Liver (tissue), 3 donors: ENCODE measurements around the gene SPATA32.

Experiments
- ATF3 ChIP-seq: IDR thresholded peaks from 2 replicates; pipeline ENCODE4 v1.6.1; 2016; ENCODE audit warnings: antibody characterized with exemption
- CTCF ChIP-seq: fragments of 150-350 bp; IDR thresholded peaks from 2 replicates; pipeline ENCODE4 v1.5.1; 2017; ENCODE audit warnings: improper control_type of control experiment, low read depth, low read length; ENCODE audit not compliant: missing input control
- GABPA ChIP-seq, 2 donors: IDR thresholded peaks in 1 of 2; conservative IDR thresholded peaks in 1 of 2; 2 replicates each; pipeline ENCODE4 v1.6.1; 2016; ENCODE audit warnings: antibody characterized with exemption in 2 of 2, mild to moderate bottlenecking in 1 of 2, moderate library complexity in 1 of 2
- JUND ChIP-seq, 2 donors: IDR thresholded peaks; 2 replicates each; pipeline ENCODE4 v1.6.1; 2016; ENCODE audit warnings: antibody characterized with exemption in 2 of 2
- MAX ChIP-seq: IDR thresholded peaks from 2 replicates; pipeline ENCODE4 v1.6.1; 2016; ENCODE audit warnings: antibody characterized with exemption
- RXRA ChIP-seq, 2 donors: IDR thresholded peaks; 2 replicates each; pipeline ENCODE4 v1.6.1; 2017 to 2018; ENCODE audit warnings: antibody characterized with exemption in 2 of 2, mild to moderate bottlenecking in 1 of 2
- SP1 ChIP-seq: IDR thresholded peaks from 2 replicates; pipeline ENCODE4 v1.6.1; 2018; ENCODE audit warnings: antibody characterized with exemption, mild to moderate bottlenecking
- TAF1 ChIP-seq: conservative IDR thresholded peaks from 2 replicates; pipeline ENCODE4 v1.6.1; 2016; ENCODE audit warnings: antibody characterized with exemption, mild to moderate bottlenecking
- YY1 ChIP-seq: IDR thresholded peaks from 2 replicates; pipeline ENCODE4 v1.6.1; 2016; ENCODE audit warnings: antibody characterized with exemption, mild to moderate bottlenecking
- TF ChIP-seq, protein P1 (sequence below): IDR thresholded peaks from 2 replicates; pipeline ENCODE4 v1.6.1; 2016; ENCODE audit warnings: antibody characterized with exemption
- TF ChIP-seq, protein P2 (sequence below): IDR thresholded peaks from 2 replicates; pipeline ENCODE4 v1.6.1; 2016; ENCODE audit warnings: antibody characterized with exemption, mild to moderate bottlenecking
- donor health status: healthy.
- donor health status: healthy.

GRCh38 chr17:45238155-45238774 lies 23.6 kb downstream of the SPATA32 start:
- no peak for TF ChIP-seq CTCF
- TF ChIP-seq TAF1 = no peak
- TF ChIP-seq, protein P1, sequence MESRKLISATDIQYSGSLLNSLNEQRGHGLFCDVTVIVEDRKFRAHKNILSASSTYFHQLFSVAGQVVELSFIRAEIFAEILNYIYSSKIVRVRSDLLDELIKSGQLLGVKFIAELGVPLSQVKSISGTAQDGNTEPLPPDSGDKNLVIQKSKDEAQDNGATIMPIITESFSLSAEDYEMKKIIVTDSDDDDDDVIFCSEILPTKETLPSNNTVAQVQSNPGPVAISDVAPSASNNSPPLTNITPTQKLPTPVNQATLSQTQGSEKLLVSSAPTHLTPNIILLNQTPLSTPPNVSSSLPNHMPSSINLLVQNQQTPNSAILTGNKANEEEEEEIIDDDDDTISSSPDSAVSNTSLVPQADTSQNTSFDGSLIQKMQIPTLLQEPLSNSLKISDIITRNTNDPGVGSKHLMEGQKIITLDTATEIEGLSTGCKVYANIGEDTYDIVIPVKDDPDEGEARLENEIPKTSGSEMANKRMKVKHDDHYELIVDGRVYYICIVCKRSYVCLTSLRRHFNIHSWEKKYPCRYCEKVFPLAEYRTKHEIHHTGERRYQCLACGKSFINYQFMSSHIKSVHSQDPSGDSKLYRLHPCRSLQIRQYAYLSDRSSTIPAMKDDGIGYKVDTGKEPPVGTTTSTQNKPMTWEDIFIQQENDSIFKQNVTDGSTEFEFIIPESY = no peak
- TF ChIP-seq SP1 = no peak
- TF ChIP-seq RXRA (IDR thresholded peaks at IDR 0.05) = no peak
- no peak for TF ChIP-seq ATF3
- no peak for TF ChIP-seq MAX
- no peak for TF ChIP-seq YY1
- TF ChIP-seq, protein P2, sequence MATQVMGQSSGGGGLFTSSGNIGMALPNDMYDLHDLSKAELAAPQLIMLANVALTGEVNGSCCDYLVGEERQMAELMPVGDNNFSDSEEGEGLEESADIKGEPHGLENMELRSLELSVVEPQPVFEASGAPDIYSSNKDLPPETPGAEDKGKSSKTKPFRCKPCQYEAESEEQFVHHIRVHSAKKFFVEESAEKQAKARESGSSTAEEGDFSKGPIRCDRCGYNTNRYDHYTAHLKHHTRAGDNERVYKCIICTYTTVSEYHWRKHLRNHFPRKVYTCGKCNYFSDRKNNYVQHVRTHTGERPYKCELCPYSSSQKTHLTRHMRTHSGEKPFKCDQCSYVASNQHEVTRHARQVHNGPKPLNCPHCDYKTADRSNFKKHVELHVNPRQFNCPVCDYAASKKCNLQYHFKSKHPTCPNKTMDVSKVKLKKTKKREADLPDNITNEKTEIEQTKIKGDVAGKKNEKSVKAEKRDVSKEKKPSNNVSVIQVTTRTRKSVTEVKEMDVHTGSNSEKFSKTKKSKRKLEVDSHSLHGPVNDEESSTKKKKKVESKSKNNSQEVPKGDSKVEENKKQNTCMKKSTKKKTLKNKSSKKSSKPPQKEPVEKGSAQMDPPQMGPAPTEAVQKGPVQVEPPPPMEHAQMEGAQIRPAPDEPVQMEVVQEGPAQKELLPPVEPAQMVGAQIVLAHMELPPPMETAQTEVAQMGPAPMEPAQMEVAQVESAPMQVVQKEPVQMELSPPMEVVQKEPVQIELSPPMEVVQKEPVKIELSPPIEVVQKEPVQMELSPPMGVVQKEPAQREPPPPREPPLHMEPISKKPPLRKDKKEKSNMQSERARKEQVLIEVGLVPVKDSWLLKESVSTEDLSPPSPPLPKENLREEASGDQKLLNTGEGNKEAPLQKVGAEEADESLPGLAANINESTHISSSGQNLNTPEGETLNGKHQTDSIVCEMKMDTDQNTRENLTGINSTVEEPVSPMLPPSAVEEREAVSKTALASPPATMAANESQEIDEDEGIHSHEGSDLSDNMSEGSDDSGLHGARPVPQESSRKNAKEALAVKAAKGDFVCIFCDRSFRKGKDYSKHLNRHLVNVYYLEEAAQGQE = no peak
- TF ChIP-seq JUND (IDR thresholded peaks at IDR 0.05) = no peak
- TF ChIP-seq GABPA (IDR thresholded peaks at IDR 0.05 in 1 of 2, conservative IDR thresholded peaks at IDR 0.05 in 1 of 2) = no peak
